NCI-H345 treated with DMSO at 0.1 percent for 48 hours (cell line): ENCODE measurements around the gene DOC2B.

Experiments
- DNase-seq: peaks from one replicate; lab custom pipeline; 2025; ENCODE audit not compliant: unreplicated experiment; lab: John Stamatoyannopoulos, UW

Gene DOC2B

GRCh38 chr17:164303-165235 is 16.9 kb downstream of the DOC2B start:
- no peak for DNase-seq

- no peak for DNase-seq
Measured at GRCh38 chr17:163514-164098, 17.8 kb downstream of the DOC2B start.

DNA sequence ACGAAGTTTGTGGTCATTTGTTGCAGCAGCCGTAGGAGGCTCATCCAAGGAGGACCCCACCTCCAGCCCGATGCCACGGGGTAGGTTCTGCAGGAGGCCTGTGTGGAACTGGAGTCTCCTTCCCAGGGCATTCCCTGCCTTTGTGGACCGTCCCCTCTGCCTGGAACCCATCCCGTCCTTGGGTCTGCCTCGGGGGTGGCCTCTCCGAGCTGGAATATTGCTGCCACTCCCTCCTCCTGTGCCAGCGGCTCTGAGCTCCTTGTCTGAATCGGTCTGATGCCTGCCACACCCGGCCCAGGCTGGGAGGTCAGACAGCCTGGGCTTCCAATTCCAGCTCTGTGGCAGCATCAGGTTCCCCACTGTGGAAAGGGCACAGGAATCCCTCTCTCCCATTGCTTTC is 18.8 kb downstream of the DOC2B start:
- no peak for DNase-seq

- no peak for DNase-seq
Measured at GRCh38 chr17:161481-161880, 20.0 kb downstream of the DOC2B start.

- DNase-seq = no peak
Measured at GRCh38 chr17:160336-160735, 21.1 kb downstream of the DOC2B start.

GRCh38 chr17:159609-160008 is 21.8 kb downstream of the DOC2B start:
- DNase-seq = no peak

DNA sequence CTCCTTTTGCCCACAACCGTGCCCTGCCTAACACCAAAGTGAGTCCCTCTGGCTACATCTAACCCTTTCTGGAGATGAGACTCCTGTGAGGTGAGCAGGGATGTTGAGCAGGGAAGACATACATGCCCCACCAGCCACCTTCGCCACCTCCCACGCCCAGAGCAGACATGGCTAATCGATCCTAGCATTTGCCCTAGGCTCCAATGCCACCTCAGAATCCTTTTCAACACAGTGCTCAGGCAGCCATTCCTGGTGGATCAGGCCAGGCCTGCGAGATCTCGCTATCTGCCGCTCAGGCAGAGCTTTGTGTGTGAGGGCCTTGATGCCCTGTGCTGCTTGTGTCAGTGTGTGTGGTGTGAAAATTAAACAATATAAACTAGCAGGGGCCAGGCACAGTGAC is 23.1 kb downstream of the DOC2B start:
- DNase-seq = no peak

- DNase-seq = no peak
Measured at GRCh38 chr17:157901-158300, 23.5 kb downstream of the DOC2B start.

- DNase-seq = no peak
Measured at GRCh38 chr17:156946-157345, 24.5 kb downstream of the DOC2B start.

DNA sequence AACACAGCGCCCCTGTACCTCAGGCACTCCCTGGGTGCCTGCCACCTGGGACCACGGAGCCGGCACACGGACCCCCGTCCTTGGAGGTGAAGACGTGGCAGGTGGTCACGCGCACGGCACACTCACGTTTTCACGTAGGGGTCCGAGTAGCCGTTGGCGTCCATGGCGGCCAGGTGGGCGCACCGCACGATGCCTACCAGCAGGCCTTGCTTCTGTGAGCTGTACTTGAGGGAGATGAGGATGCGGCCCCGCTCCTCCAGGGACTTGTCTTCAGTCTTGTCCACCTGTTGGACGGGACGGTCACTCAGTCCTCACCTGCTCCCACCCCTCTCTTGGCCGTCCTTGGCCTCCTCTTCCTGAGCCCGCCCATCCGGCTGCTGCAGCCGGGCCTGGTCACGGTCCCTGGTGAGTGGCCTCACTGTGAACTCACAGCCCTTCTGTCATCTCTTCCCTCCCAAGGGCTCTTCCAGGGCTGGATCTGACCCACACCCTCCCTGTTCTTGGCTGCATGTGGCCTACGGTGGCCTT is 25.3 kb downstream of the DOC2B start:
- no peak for DNase-seq

DNA sequence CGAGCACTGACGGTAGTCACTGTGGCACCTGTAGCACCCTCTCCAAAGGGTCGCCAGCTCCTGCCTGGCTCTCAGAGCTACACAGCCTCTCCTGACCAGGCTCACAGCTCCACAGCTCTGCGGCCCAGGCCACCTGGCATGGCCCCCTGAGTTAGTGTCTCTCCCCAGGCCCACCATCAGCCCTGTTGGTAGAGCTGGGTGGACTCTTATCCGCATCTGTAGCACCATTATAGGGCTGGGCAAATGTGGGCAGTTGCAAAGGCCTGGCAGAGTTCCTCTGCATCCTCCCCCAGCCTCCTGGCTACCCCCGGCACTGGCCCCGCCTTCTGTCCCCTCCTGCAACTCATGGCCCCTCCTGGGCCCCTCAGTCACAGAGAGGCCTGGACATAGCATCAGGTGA is 25.9 kb downstream of the DOC2B start:
- DNase-seq = no peak

DNA sequence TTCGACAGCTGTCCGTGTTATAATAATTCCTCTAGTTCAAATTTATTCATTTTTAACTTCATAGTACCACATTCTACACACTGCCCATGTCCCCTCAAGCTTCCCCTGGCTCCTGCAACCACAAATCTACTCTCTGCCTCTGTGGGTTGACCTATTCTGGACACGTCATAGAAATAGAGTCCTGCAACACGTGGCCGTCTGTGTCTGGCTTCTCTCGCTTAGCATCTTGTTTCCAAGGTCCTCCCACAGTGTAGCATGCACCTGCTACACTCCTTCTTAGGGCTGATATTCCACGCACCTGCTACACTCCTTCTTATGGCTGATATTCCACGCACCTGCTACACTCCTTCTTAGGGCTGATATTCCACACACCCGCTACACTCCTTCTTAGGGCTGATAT is 27.6 kb downstream of the DOC2B start:
- DNase-seq = no peak

- DNase-seq = no peak
Measured at GRCh38 chr17:152860-153420, 28.5 kb downstream of the DOC2B start.

DNA sequence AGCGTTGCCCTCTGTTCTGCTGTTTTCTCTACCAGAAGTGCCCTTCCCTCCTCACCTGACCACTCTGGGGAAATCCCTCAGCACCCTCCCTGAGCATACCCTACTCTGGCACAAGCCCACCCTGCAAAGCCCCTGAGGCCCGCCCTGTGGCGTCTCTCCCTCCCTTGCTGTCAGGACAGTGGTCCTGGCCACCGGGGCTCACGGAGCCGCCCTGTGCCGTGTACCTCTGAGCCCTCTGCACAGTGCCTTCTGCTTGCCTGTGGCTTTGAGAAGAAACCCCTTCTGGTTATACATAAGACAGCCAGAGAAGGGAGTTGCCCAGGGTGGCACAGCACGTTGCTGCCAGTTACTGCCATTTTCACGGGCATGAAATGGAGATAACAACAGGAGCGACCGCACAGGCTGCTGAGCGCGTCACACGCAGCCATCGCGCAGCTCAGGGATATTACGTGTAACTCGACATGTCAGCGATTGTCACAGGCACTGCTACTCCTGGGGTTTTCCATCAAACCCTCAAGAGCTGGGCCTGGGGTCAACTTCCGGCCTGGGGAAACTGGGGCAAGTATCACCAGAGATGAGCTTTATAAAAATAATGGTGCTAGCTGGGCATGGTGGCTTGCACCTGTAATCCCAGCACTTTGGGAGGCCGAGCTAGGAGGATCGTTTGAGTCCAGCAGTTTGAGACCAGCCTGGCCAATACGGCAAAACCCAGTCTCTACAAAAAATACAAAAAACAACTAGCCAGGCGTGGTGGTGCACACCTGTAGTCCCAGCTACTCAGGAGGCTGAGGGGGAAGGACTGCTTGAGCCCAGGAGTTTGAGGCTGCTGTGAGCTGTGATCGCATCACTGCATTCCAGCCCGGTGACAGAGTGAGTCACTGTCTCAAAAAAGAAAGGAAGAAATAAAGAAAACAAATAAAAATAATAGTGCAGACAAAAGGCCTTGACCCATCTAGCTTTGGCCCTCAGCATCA is 29.3 kb downstream of the DOC2B start:
- DNase-seq = no peak

- DNase-seq = no peak
Measured at GRCh38 chr17:151004-151403, 30.4 kb downstream of the DOC2B start.

- DNase-seq = no peak
Measured at GRCh38 chr17:149897-150584, 31.4 kb downstream of the DOC2B start.

- DNase-seq = no peak
Measured at GRCh38 chr17:149231-149630, 32.2 kb downstream of the DOC2B start.

GRCh38 chr17:148757-149156 is 32.7 kb downstream of the DOC2B start:
- no peak for DNase-seq

GRCh38 chr17:147796-148740 is 33.4 kb downstream of the DOC2B start:
- DNase-seq = no peak
